Endothelial cell of umbilical vein (primary cell): ENCODE results near the gene ZNF362. TPM values are rescaled to one million over a fixed set of nuclear protein-coding genes. Genes with fewer than 3 reads are reported as not detected.
A peak's percentile ranks its signal among the peaks of the same experiment; 100 is the strongest.

ENCODE experiments used
- BruUV-seq: library from RNA; stranded (reverse); fragments of 400-500 nt; replicated peaks from 2 replicates; lab custom pipeline; 2021; lab: Mats Ljungman, UMichigan
- CTCF ChIA-PET: fragments of 300-600, 350-600 bp; sonication (Branson Sonifier 250); formaldehyde crosslinking; loops from one replicate; lab custom pipeline; 2021; ENCODE audit warnings: antibody characterized with exemption, inconsistent platforms; lab: Charles Lee
- POLR2A ChIA-PET: fragments of 300-600, 350-600 bp; sonication (Branson Sonifier 250); formaldehyde crosslinking; loops from one replicate; lab custom pipeline; 2021; ENCODE audit warnings: antibody characterized with exemption, inconsistent platforms; lab: Charles Lee
- DNase-seq: peaks from one replicate; pipeline ENCODE4 v3.0.0-alpha.2; 2011; ENCODE audit warnings: low read depth, low spot score
- FAIRE-seq: peaks from 2 replicates; lab custom pipeline; 2011; peaks lifted over from hg19 to GRCh38; lab: Jason Lieb, UNC
- H2AFZ ChIP-seq: 2 replicates; pipeline ENCODE4 v1.6.0; 2012; ENCODE audit warnings: low read depth, low read length, control low read depth, inconsistent platforms
- H3K27ac ChIP-seq: 2 replicates; pipeline ENCODE4 v1.5.1; 2011; ENCODE audit warnings: low read depth, mild to moderate bottlenecking, control low read depth, low read length, moderate library complexity; ENCODE audit not compliant: insufficient read depth
- H3K27me3 ChIP-seq, 2 experiments: 2 replicates each; pipeline versions ENCODE4 v1.6.0 to v1.6.1; 2011; ENCODE audit warnings: low read length in 2 of 2, mixed read lengths in 1 of 2; ENCODE audit not compliant: control insufficient read depth in 2 of 2, insufficient read depth in 2 of 2
- H3K36me3 ChIP-seq, 2 experiments: 2 replicates in 1 of 2; 3 replicates in 1 of 2; pipeline ENCODE4 v1.5.1; 2011; ENCODE audit warnings: low read length in 2 of 2, mild to moderate bottlenecking in 1 of 2, moderate library complexity in 1 of 2; ENCODE audit not compliant: control insufficient read depth in 2 of 2, insufficient read depth in 2 of 2; ENCODE audit errors: extremely low read depth in 1 of 2
- H3K4me1 ChIP-seq: 3 replicates; pipeline ENCODE4 v1.5.1; 2011; ENCODE audit warnings: mild to moderate bottlenecking, low read length; ENCODE audit not compliant: control insufficient read depth, insufficient read depth; ENCODE audit errors: extremely low read depth
- H3K4me2 ChIP-seq: 2 replicates; pipeline ENCODE4 v1.6.1; 2011; ENCODE audit warnings: low read length, control low read depth, mixed read lengths; ENCODE audit not compliant: insufficient read depth
- H3K4me3 ChIP-seq, 3 experiments: fragments of 200-600 bp in 1 of 3; sonication (generic), shearing (Covaris generic) in 1 of 3; replicated peaks in 1 of 3; 2 replicates each; pipeline ENCODE4 v1.5.1; 2011 to 2016; ENCODE audit warnings: control low read depth in 3 of 3, low read length in 3 of 3, mild to moderate bottlenecking in 2 of 3, inconsistent platforms in 1 of 3, low read depth in 1 of 3, moderate library complexity in 1 of 3; ENCODE audit not compliant: insufficient read depth in 1 of 3
- H3K79me2 ChIP-seq: 2 replicates; pipeline ENCODE4 v1.6.0; 2012; ENCODE audit warnings: low read length, inconsistent platforms; ENCODE audit not compliant: control insufficient read depth, insufficient read depth
- H3K9ac ChIP-seq: replicated peaks from 2 replicates; pipeline ENCODE3; 2011; ENCODE audit warnings: low read length, control low read depth; ENCODE audit not compliant: insufficient read depth; ENCODE audit errors: extremely low read depth
- H3K9me1 ChIP-seq: replicated peaks from 3 replicates; pipeline ENCODE4 v1.6.0; 2011; ENCODE audit warnings: mild to moderate bottlenecking, low read length; ENCODE audit not compliant: control insufficient read depth, insufficient read depth; ENCODE audit errors: extremely low read depth
- H3K9me3 ChIP-seq: replicated peaks from 2 replicates; pipeline ENCODE4 v1.5.1; 2012; ENCODE audit warnings: low read length, inconsistent platforms; ENCODE audit not compliant: control insufficient read depth, insufficient read depth
- H4K20me1 ChIP-seq: replicated peaks from 2 replicates; pipeline ENCODE3; 2011; ENCODE audit warnings: mild to moderate bottlenecking, low read length; ENCODE audit not compliant: control insufficient read depth, insufficient read depth; ENCODE audit errors: extremely low read depth
- EZH2 ChIP-seq: IDR thresholded peaks from 2 replicates; pipeline ENCODE4 v1.6.1; 2012; ENCODE audit warnings: borderline replicate concordance, low read depth, mild to moderate bottlenecking, moderate library complexity, low read length, inconsistent platforms; ENCODE audit not compliant: severe bottlenecking
- FOS ChIP-seq: IDR thresholded peaks from 2 replicates; pipeline ENCODE4 v1.6.1; 2011; ENCODE audit warnings: mild to moderate bottlenecking, low read length, moderate library complexity, borderline replicate concordance; ENCODE audit not compliant: insufficient read depth
- GATA2 ChIP-seq: IDR thresholded peaks from 2 replicates; pipeline ENCODE4 v1.7.0; 2011; ENCODE audit warnings: low read depth, mild to moderate bottlenecking, moderate library complexity, mixed read lengths, low read length; ENCODE audit not compliant: insufficient read length, insufficient read depth
- JUN ChIP-seq: IDR thresholded peaks from 2 replicates; pipeline ENCODE4 v1.6.1; 2011; ENCODE audit warnings: borderline replicate concordance, low read depth; ENCODE audit not compliant: insufficient read length, insufficient read depth
- MYC ChIP-seq: IDR thresholded peaks from one replicate; pipeline ENCODE4 v1.6.1; 2011; ENCODE audit warnings: mild to moderate bottlenecking, low read depth, low read length
- POLR2A ChIP-seq: IDR thresholded peaks from 2 replicates; pipeline ENCODE4 v1.6.1; 2012; ENCODE audit warnings: low read depth, mild to moderate bottlenecking, control low read depth, low read length
- POLR2AphosphoS5 ChIP-seq: IDR thresholded peaks from 2 replicates; pipeline ENCODE4 v1.6.1; 2012; ENCODE audit warnings: low read depth, mild to moderate bottlenecking, control low read depth, low read length, moderate library complexity; ENCODE audit not compliant: insufficient read depth
- dilution Hi-C: fragments of 300-500 bp; cut with MboI; formaldehyde crosslinking; loops from one replicate; pipeline ENCODE4 v1.15.0; 2019; ENCODE audit warnings: low sequenced_read_pairs; ENCODE audit not compliant: extremely low pct_ligation_motif_present
- intact Hi-C: fragments of 100-400 bp; cut with micrococcal nuclease; formaldehyde crosslinking; loops from one replicate; pipeline ENCODE4 v1.10.0; 2022
- polyA plus RNA-seq, 4 experiments: library from polyadenylated mRNA; depleted of rRNA in 3 of 4; stranded (reverse) in 3 of 4; unstranded in 1 of 4; fragments of >200 nt; gene quantifications; 2 replicates each; pipeline versions ENCODE4 v1.2.1 to v1.2.3, GENCODE V29; 2011 to 2012; ENCODE audit warnings: missing spikeins in 1 of 4
- total RNA-seq: library from RNA; stranded (reverse); gene quantifications from 2 replicates; pipeline ENCODE4 v1.2.3, GENCODE V29; 2021
- TF ChIP-seq, protein P1 (sequence below), 2 donors: IDR thresholded peaks; 1 replicate in 1 of 2; 2 replicates in 1 of 2; pipeline ENCODE4 v1.5.1; 2011; ENCODE audit warnings: low read length in 2 of 2, mild to moderate bottlenecking in 2 of 2, moderate library complexity in 2 of 2, control low read depth in 1 of 2, inconsistent platforms in 1 of 2, low read depth in 1 of 2; ENCODE audit not compliant: insufficient read depth in 1 of 2; ENCODE audit errors: extremely low read depth in 1 of 2
- TF ChIP-seq, protein P2 (sequence below): IDR thresholded peaks from 2 replicates; pipeline ENCODE4 v1.6.1; 2011; ENCODE audit not compliant: insufficient read depth, insufficient read length

Gene ZNF362
- total and polyA plus RNA-seq, 2 donors (not counting 3 experiments of a cell fraction or from before 2014, with no cell fraction given), result 28.4 to 35.3 TPM

- TSS peak; percentile 48 for BruUV-seq
- POLR2A ChIA-PET, result interaction anchor here (1.3 to 1.6 kb wide), 2 partner anchors 8 to 52 kb away, joined by 3 to 5 read pairs; no protein-coding TSS in a partner anchor
- H3K36me3 ChIP-seq, result no peaks in the 10 kb centered on the region
- peaks cover 60% of the 10 kb centered on the region for H3K4me1 ChIP-seq
- H3K4me3 ChIP-seq, result peak overlapping the region; percentile 3 to 95 (median 74)
- H3K27ac ChIP-seq, result peak overlapping the region; percentile 94
- H3K9ac ChIP-seq, result peak overlapping the region; percentile 84
- H4K20me1 ChIP-seq, result peaks cover 2% of the 10 kb centered on the region
- no peaks in the 10 kb centered on the region for H3K9me3 ChIP-seq
- no peaks in the 10 kb centered on the region for H3K27me3 ChIP-seq
- TF ChIP-seq EZH2, result no peak
- no peak for TF ChIP-seq MYC
- TF ChIP-seq JUN, result peak; percentile 85
- no peak for TF ChIP-seq POLR2A
- peak; percentile 16 for TF ChIP-seq GATA2
- TF ChIP-seq, protein P1, sequence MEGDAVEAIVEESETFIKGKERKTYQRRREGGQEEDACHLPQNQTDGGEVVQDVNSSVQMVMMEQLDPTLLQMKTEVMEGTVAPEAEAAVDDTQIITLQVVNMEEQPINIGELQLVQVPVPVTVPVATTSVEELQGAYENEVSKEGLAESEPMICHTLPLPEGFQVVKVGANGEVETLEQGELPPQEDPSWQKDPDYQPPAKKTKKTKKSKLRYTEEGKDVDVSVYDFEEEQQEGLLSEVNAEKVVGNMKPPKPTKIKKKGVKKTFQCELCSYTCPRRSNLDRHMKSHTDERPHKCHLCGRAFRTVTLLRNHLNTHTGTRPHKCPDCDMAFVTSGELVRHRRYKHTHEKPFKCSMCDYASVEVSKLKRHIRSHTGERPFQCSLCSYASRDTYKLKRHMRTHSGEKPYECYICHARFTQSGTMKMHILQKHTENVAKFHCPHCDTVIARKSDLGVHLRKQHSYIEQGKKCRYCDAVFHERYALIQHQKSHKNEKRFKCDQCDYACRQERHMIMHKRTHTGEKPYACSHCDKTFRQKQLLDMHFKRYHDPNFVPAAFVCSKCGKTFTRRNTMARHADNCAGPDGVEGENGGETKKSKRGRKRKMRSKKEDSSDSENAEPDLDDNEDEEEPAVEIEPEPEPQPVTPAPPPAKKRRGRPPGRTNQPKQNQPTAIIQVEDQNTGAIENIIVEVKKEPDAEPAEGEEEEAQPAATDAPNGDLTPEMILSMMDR (IDR thresholded peaks at IDR 0.05; ENCODE audit: extremely low read depth in 1 of 2, insufficient read depth in 1 of 2, low read depth in 1 of 2, low read length in 2 of 2), result no peak
- TF ChIP-seq, protein P2, sequence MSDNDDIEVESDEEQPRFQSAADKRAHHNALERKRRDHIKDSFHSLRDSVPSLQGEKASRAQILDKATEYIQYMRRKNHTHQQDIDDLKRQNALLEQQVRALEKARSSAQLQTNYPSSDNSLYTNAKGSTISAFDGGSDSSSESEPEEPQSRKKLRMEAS, result no peak
- TF ChIP-seq FOS, result peak; percentile 85
- peak; percentile 91 for TF ChIP-seq POLR2AphosphoS5
- CTCF ChIA-PET, result interaction anchor here (0.7 to 2.2 kb wide), 6 partner anchors 8 to 124 kb away, joined by 3 to 7 read pairs (median 3); partner anchors contain the start of gene A3GALT2
- DNase-seq, result peak; percentile 95
- dilution Hi-C loops, result no loop called here
- no peak overlapping the region for H2AFZ ChIP-seq
- no peaks in the 10 kb centered on the region for H3K9me1 ChIP-seq
- H3K4me2 ChIP-seq, result peak overlapping the region; percentile 94
- intact Hi-C loops, result loop anchor here (1.0 kb wide), 1 partner anchor 125 kb away; the partner anchor contains the start of gene ZSCAN20
- peak; percentile 96 for FAIRE-seq
- peaks cover 69% of the 10 kb centered on the region for H3K79me2 ChIP-seq
Measured at GRCh38 chr1:33346927-33347649, 90.8 kb downstream of the ZNF362 start.
